MG63 (cell line): ENCODE results near the gene ADAMTS17. TPM values are rescaled to one million over a fixed set of nuclear protein-coding genes. Genes with fewer than 3 reads are reported as not detected.

Experiments used
- DNase-seq: peaks from one replicate; pipeline ENCODE4 v3.0.0-alpha.2; 2020
- H3K27me3 ChIP-seq: fragments of 250-450 bp; sonication (Bioruptor Pico); 2 replicates; pipeline ENCODE4 v1.5.1; 2020; ENCODE audit warnings: mild to moderate bottlenecking, moderate library complexity
- H3K36me3 ChIP-seq: fragments of 250-450 bp; sonication (Bioruptor Pico); 2 replicates; pipeline ENCODE4 v1.5.1; 2020; ENCODE audit warnings: mild to moderate bottlenecking, moderate library complexity
- H3K4me3 ChIP-seq: fragments of 250-450 bp; sonication (Bioruptor Pico); 2 replicates; pipeline ENCODE4 v1.5.1; 2020; ENCODE audit warnings: mild to moderate bottlenecking, moderate library complexity
- H3K9me3 ChIP-seq: fragments of 250-450 bp; sonication (Bioruptor Pico); 2 replicates; pipeline ENCODE4 v1.5.1; 2020; ENCODE audit warnings: mild to moderate bottlenecking, moderate library complexity
- total RNA-seq: library from RNA; depleted of rRNA; stranded (reverse); fragments of >200 nt; shearing (Covaris generic); gene quantifications from 2 replicates; pipeline ENCODE4 v1.2.3, GENCODE V29; 2014; ENCODE audit warnings: low replicate concordance

ADAMTS17 gene
- total RNA-seq, 1 experiment from 2014 or later = 3.8 TPM

DNA sequence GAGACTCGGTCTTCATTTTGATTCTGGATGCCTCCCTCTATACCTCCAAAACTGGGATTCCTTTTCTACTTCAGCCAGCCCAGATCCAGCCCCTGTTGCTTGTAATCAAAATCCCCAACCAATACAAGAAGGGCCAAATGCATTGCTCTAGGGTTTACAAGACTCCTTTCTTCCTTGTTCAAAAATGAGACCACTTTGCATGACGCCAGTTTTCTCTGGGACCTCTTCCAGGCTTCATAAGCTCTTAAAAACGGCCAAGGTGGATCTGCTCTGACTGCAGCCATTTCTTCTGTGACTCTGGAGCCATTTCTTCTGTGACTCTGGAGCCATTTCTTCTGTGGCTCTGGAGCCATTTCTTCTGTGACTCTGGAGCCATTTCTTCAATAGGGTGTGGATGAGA lies 71.9 kb downstream of the ADAMTS17 start:
- DNase-seq = no peak

DNA sequence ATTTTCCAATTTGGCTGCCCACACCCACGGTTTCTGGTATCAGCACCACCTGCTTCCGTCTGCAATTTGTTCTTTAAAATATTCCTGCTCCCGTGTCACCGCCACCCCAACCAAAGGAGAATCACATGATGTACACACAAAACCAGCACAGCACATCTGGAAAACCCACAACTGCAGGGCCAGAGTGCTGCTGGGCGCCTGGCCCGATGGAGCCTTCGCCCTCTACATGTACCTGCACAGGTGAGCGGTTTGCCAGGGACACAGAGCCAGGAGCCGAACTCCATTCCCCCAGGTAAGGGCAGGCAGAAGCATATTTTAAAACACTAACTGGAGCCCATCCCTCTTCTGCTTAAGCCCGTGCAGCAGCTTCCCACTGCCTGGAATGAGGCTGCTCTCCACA lies 75.6 kb downstream of the ADAMTS17 start:
- Histone ChIP-seq H3K27me3 (peaks cover 2% of the 10 kb centered on the region; the same call in 1 of the 2 replicates), H3K36me3 (no peaks in the 10 kb centered on the region), H3K4me3 (no peak overlapping the region), H3K9me3 (no peaks in the 10 kb centered on the region)
- no peak for DNase-seq

More for the DNA sequence above, 71.9 kb downstream of the ADAMTS17 start:
- H3K9me3 ChIP-seq = peaks cover 8% of the 10 kb centered on the region
- no peak overlapping the region for H3K4me3 ChIP-seq
- peaks cover 2% of the 10 kb centered on the region; the same call in 1 of the 2 replicates for H3K27me3 ChIP-seq
- no peaks in the 10 kb centered on the region for H3K36me3 ChIP-seq

DNA sequence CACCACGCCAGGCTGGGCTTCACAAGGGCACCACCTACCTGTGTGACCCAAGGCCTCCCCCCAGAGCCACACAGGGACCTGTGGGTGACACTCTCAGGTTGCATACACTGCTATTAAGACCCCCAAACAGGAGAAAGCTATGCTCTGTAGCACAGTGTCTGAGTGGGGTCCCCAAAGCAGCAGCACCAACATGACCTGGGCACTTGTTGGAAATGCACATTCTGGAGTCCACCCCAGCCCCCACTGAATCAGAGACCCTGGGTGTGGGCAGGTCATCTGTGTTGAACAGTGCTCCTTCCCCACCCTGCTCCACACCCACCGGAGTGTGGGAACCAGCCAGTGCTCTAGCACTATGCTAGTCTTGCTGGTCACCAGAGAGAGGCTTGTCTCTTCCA lies 76.1 kb downstream of the ADAMTS17 start:
- H3K27me3 ChIP-seq = peaks cover 2% of the 10 kb centered on the region; the same call in 1 of the 2 replicates
- no peaks in the 10 kb centered on the region for H3K36me3 ChIP-seq
- no peak overlapping the region for H3K4me3 ChIP-seq
- DNase-seq = no peak
- H3K9me3 ChIP-seq = no peaks in the 10 kb centered on the region

DNA sequence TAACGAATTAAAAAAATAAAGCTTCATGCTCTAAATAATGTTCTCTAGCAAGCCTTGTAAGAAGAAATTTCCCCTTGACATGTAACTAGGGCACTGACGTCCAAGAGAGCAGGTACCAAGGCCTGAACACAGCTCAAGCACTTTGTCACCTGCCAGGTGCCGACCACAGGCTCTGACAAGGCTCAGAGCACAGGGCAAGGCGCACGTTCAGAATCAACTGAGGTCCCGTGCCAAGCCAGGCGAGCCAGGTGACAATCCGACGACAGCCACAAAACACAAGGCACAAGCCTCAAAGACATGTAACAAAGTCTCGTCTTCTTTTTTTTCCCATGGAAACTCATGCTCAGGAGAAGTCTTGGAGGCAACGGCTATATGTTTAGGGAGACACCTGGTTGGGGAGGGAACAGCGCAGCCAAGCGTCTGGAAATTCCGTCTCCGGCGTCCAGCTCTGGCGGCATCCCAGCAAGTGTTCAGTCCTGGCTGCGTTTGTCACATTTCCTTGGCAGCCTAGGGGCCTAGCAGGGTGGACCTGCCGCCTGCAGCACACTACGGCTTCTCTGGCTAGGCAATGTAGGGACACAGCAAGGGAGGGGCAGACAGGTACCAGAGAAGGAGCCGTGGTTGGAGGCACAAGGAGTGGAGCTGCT lies 76.7 kb downstream of the ADAMTS17 start:
- DNase-seq = no peak
- peaks cover 2% of the 10 kb centered on the region; the same call in 1 of the 2 replicates for H3K27me3 ChIP-seq
- H3K4me3 ChIP-seq = no peak overlapping the region
- H3K9me3 ChIP-seq = no peaks in the 10 kb centered on the region
- no peaks in the 10 kb centered on the region for H3K36me3 ChIP-seq

DNA sequence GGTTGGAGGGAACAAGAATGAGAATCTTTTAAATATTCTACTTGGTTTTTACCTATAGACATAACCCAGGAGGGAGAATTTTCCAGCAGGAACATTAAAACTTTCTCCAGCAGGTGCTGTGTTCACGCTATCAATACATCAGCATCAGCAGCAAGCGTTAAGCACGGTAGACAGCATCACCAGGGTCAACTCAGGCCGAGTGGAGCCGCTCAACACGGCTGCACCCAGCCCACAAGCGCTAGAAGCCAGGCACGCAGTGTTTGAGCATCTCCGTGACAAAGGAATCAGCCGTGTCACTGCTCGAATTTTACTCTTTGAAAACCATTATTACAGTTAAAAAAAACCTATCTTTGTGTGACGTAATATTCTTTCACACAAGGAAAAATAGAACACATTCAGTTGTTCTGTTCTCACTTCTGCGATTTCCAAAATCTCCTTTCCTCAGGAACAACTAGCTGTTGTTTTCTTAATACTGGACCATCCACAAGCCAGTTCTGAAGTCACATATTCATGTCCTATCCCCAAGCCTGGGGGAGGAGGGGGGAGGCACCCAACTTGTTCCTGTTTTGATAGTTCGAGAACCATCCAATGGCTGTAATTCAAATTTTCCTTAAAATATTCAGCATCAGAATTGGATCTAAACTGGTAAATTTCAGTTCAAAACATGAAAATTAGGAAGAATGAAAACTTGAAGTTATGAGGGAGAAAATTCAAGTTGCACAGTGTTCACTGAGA lies 77.9 kb downstream of the ADAMTS17 start:
- H3K27me3 ChIP-seq = peaks cover under 1% of the 10 kb centered on the region; the same call in 1 of the 2 replicates
- no peaks in the 10 kb centered on the region for H3K36me3 ChIP-seq
- no peak overlapping the region for H3K4me3 ChIP-seq
- no peak for DNase-seq
- no peaks in the 10 kb centered on the region for H3K9me3 ChIP-seq

DNA sequence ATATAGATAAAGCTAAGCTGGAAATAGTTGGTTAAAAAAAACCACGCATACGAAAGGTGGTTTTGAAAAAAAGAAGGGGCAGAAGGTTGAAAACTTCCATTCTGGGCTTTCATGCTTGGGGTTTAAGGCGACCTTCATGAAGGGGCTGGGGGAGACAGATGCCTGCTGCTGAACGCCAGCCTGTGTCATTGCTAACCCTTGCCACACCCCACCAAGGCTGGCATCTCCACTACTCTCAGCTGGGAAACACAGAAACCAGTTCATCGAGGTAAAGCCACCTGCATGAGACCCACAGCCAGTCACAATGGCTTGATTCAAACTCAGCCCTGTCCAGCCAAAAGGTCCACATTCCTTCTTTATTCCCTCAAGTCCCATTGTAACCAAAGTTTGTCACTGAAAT lies 78.7 kb downstream of the ADAMTS17 start:
- no peak for DNase-seq
- Histone ChIP-seq H3K4me3 (no peak overlapping the region), H3K9me3 (no peaks in the 10 kb centered on the region; the same call in 1 of the 2 replicates), H3K36me3 (no peaks in the 10 kb centered on the region), H3K27me3 (no peaks in the 10 kb centered on the region)

DNA sequence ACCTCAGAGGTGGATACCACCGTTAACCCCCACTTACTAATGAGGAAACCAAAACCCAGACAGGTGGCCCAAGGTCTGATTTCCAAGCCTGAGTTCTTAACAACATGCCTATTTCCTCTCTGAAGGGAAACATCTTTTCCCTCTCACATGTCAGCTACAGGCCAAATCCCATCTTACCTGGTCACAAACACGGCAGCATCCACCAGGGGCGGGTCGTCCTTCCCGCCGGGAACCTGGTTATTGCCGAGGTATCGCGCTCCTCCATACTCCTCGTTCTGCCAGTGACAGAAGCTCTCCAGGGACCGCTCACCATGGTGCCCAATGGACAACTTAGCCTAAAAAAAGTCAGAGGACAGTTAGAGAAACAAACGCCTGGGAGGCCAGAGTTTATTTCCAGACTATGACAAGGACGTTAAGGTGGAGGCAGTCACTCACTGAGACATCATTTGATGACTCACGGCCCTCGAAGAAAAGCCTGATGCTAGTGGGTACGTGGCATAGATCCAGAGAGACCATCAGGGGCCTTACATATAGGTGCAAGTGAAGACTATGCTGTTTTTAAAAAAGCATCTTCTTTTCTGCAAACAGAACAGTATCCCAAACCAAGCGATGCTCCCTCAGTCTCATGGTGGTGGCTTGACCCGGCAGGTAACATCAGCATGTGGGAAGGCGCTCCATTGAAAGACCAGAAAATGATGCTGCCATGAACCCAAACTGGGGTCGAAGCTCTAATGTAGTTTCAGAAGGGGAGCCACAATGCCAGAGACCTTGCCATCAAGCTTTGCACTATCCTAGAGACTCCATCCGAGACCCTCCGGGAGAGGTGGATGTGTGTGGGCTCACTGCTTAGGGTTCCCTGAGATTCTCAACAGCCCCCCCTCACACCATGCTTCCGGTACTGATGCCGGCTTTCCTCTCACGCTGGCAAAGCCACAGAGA lies 80.2 kb downstream of the ADAMTS17 start:
- H3K36me3 ChIP-seq = no peaks in the 10 kb centered on the region
- no peak for DNase-seq
- no peaks in the 10 kb centered on the region for H3K27me3 ChIP-seq
- H3K9me3 ChIP-seq = no peaks in the 10 kb centered on the region; the same call in 1 of the 2 replicates
- H3K4me3 ChIP-seq = no peak overlapping the region

DNA sequence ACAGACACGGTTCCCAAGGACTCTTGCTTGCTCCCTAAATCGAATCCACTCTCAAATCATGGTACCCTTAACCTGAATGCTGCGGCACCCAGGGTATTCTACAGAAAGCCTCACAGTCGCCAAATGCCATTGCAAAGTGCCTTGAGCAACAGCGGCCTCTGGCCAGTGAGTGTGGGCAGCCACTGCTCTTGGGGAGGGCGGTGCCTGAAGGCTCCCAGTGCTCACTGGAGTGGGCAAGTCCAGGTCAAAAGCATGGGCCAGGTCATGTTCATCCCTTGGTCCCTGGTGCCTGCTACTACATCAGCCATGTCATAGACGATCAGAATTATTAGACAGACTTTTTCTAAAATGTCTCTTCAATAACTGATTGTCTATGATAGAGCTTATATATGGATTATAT lies 82.5 kb downstream of the ADAMTS17 start:
- Histone ChIP-seq H3K27me3 (no peaks in the 10 kb centered on the region), H3K4me3 (no peak overlapping the region), H3K36me3 (no peaks in the 10 kb centered on the region), H3K9me3 (no peaks in the 10 kb centered on the region; the same call in 1 of the 2 replicates)
- no peak for DNase-seq

DNA sequence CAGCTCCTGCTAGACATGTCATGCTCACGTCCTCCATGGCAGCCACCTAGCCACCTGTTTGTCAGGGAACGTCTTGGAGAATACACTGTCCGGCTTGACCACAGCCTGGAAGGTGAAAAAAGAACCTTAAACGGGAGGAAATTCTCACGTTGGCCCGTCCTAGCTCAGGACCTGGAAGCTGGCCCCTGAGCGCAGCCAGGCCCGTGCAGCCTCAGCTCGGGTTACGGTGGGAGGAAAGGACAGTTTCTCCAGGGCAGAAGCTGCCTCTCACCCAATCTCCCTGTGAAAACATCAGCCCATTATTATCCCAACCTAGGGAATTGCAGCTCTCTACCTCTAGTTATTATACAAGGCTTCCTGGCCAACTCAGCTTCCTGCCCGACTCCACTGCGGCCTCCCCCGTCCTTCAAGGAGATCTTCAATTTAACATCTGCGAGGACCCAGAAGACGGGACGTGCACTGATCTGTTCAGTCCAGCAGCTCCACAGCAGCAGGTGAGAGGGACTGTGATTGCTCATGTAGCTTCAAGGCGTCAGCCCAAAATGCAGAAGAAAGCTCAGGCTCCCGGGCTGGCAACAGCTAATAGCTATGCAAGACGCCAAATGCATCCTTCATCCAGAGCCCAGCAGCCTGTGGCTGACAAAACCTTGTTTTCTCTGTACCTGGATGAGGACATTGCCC lies 84.7 kb downstream of the ADAMTS17 start:
- Histone ChIP-seq H3K36me3 (no peaks in the 10 kb centered on the region), H3K9me3 (no peaks in the 10 kb centered on the region; the same call in 1 of the 2 replicates), H3K27me3 (no peaks in the 10 kb centered on the region), H3K4me3 (no peak overlapping the region)
- DNase-seq = no peak

DNA sequence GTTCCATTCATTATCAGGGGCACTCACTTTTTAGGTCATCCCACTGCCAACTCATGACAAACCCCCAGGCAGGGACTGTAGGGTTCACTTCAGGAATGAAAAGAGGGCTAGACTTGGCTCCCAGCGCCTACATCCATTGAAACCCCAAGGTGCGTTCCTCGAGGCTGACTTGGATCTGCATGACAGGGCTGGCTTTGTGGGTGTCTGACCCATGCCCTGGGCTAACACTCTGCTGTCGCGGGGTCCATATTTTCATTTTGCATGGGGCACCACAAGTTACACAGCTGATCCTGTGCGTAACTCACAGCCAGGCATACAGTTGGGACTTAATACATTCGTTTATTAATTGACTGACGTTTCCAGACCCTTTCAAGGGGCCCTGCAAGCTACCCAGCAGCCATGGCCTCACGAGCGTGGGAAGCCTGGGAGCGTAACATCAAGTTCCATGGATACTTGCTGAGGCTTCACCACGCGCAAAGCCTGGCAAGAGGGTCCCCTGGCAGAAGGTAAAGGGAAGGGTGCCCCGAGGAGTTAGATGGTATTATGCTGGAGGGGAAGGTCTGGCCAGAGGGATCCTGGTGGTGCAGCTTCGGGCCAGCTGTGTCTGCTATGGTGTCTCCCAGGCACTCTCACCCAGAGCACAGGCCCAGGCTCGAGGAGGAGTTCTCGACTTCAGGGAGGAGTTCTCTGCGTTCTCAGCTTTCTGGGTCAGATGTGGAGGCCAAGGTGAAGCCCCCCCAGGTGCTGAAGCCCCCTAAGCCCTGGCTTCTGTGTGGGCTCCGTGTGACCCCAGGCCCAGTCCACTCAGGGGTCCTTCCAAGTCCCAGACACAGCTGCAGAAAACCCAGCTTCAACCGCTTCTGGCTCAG lies 85.4 kb downstream of the ADAMTS17 start:
- Histone ChIP-seq H3K27me3 (no peaks in the 10 kb centered on the region), H3K4me3 (no peak overlapping the region), H3K36me3 (no peaks in the 10 kb centered on the region), H3K9me3 (no peaks in the 10 kb centered on the region; the same call in 1 of the 2 replicates)
- no peak for DNase-seq

DNA sequence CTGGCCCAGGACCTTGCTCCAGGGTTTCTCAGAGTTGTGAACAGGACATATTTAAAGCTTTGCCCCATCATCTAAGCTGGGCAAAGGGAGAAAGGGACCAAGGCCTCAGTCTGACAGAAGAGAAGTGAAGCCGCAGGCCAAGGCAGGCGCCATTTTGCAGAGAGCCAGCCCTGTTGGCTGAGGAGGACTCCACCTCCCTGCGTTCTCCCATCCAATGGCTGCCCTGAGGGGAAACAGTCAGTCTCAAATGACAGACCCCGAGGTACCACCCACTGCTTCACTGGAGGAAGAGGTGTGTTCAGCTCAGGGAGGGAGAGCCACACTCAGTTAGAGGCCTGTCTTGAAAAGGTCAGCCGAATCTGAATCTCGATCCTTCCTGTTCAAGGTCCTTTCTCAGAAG lies 86.1 kb downstream of the ADAMTS17 start:
- no peak for DNase-seq
- H3K4me3 ChIP-seq = no peak overlapping the region
- no peaks in the 10 kb centered on the region; the same call in 1 of the 2 replicates for H3K9me3 ChIP-seq
- H3K27me3 ChIP-seq = no peaks in the 10 kb centered on the region
- no peaks in the 10 kb centered on the region for H3K36me3 ChIP-seq

DNA sequence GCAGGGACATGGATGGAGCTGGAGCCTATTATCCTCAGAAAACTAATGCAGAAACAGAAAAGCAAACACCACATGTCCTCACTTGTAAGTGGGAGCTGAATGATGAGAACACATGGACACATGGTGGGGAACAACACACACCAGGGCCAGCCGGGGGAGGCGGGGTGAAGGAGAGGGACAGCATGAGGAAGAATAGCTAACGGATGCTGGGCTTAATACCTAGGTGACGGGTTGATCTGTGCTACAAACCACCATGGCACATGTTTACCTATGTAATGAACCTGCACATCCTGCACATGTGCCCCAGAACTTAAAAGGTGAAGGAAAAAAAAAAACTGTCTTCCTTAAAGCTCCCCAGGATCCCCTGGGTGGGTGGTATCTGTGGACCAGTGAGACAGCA lies 87.1 kb downstream of the ADAMTS17 start:
- Histone ChIP-seq H3K27me3 (no peaks in the 10 kb centered on the region), H3K9me3 (no peaks in the 10 kb centered on the region; the same call in 1 of the 2 replicates), H3K36me3 (no peaks in the 10 kb centered on the region), H3K4me3 (no peak overlapping the region)
- DNase-seq = no peak

DNA sequence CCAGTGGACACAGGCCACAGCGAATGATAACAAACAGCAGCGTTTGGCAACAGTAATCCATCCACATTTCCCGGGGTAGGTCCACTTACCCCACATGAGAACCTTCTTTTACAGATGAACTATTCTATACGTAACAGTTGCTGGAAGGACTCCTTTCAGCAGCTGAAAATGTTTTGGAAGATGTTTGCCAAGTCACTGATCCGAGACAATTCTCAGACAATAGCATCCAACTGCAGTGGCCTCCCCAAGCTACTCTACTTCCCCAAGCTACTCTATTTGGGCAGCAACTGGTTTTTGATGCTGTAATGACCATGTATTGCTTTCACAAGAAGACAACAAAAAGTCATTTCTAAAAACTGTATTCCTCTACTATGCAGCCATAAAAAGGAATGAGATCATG lies 87.5 kb downstream of the ADAMTS17 start:
- DNase-seq = no peak
- no peak overlapping the region for H3K4me3 ChIP-seq
- H3K9me3 ChIP-seq = no peaks in the 10 kb centered on the region; the same call in 1 of the 2 replicates
- no peaks in the 10 kb centered on the region for H3K36me3 ChIP-seq
- H3K27me3 ChIP-seq = no peaks in the 10 kb centered on the region

DNA sequence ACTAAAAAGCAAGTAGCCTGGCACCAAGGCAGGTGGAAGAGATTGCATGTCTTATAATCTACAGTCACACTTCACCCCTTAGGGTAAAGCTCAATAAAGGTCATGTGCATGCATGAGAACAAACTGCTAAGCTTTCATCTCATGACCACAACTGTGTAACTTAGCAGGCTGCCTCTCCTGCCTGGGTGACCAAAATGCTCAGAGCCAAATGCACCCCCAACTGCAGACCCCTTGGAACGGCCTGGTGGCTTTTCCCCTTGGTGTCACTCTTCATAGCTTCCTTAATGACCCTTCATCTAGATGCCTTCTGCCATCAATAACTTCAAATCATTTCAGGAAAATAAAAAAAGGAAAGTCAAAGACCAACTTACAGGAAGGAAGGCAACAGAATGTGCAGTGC lies 88.1 kb downstream of the ADAMTS17 start:
- Histone ChIP-seq H3K4me3 (no peak overlapping the region), H3K36me3 (no peaks in the 10 kb centered on the region), H3K9me3 (no peaks in the 10 kb centered on the region; the same call in 1 of the 2 replicates), H3K27me3 (no peaks in the 10 kb centered on the region)
- no peak for DNase-seq

DNA sequence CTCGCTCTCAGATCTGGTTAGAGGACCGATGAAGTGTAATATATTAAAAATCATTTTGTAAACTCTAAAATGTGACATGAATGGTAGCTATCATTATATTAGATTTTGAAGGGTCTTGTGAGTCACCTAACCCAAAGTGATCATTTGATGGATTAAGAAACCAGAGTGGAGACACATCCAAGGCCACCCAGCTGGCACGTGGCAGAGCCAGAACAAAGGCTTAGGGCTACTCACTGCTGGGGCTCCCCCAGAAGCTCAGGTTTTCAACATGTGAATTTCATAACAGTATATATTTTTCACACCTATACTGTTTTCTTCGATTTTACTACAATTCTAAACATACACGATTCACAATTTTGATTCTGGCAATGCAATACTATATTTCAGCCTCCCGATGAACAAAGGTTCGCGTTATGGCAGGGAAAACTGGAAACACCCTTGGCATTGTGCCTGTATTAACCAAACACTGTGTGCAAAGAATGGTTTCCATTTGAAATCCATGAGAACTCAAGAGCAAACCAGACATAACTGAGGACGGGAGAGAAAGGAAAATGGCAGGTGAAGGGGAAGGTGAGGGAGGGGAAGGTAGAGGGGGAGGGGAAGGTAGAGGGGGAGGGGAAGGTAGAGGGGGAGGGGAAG lies 88.9 kb downstream of the ADAMTS17 start:
- H3K4me3 ChIP-seq = no peak overlapping the region
- no peak for DNase-seq
- no peaks in the 10 kb centered on the region for H3K9me3 ChIP-seq
- no peaks in the 10 kb centered on the region for H3K36me3 ChIP-seq
- no peaks in the 10 kb centered on the region for H3K27me3 ChIP-seq
